Stimulated activated CD8-positive, alpha-beta memory T cell treated with anti-CD3 and anti-CD28 coated beads, Interleukin-15, amount 100 ng/mL, for 24 hours (primary cell): ENCODE results near the gene CPVL.

ENCODE experiments used
- DNase-seq: peaks from one replicate; pipeline ENCODE4 v3.0.0-alpha.2; 2020; ENCODE audit warnings: low read depth

The CPVL gene

DNA sequence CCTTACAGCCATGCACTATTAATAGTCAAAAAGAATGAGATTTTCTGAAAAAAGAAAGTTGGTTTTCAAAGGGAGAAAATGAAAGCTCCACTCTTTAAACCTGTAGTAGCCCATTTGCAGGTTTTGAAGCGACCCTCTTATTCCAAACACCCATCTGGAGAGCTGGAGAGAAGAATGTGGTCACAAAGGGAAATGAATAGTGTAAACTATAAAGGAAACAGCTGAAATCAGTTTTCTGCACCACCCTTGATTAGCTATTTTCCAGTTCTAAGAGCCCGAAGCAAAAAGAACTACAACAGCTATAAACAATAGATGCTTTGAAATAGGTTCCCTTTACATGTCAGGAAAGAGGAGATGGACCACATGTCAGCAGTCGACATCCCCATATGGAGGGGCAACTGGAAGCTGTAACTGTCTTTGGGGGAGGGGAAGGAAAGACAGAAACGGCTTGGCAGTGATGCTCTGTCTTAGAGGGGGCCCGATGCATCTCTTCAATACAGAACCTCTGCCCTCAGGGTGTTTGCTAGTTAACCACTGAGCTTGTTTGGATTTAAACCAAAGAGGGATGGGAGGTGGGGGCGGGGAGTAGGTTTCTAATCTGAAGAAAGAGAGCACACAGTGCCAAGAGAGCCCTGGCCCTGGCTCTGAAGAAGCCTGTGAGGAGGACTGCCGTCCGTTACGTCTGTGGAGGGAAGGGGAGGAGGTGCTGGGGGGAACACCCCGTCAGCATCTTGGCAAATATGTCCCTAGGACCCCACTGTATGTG lies 55.3 kb downstream of the CPVL start:
- DNase-seq, result no peak

DNA sequence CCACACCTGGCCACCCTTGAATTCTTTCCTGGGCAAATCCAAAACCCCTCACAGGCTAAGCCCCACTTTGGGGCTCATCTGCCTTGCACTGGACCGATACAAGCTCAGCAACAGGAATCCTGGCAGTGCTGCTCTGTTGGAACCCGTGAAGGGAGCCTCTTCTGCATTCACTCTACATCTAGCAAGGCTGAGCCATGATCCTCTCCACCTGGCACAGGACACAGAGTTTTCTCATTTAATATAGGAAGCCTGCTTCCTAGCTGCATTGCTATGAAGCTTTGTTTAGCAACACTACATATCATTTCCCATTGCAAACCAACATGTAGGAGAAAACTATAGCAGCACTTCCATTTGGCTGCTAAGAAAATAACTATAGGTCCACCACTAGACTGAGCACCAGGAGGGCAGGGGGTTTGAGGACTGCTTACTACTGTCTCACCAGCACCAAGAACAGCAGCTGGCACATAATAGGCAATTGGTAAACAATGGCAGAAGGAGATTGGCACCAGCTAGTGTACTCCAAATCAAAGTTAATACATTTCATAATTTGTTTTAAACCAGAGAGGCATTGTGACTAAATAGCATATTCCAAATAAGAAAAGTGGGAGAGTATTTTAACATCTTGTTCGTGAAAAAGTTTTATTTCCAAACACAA lies 56.1 kb downstream of the CPVL start:
- no peak for DNase-seq

DNA sequence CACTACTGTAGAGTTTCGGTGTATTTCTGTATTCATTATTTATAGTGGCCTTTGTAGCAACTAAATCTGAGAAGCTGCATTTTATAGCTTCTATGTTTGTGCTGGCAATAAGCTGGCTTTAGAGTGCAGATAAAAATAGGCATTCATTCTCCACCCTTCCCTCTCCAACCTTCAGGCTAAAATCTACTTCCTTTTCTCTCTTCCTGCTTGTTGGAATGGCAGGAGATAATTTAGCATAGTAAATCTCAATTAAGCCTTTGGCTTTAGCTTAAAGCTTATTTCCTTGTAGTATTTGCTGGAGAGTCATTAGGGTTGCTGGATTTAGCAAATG lies 58.5 kb downstream of the CPVL start:
- no peak for DNase-seq

DNA sequence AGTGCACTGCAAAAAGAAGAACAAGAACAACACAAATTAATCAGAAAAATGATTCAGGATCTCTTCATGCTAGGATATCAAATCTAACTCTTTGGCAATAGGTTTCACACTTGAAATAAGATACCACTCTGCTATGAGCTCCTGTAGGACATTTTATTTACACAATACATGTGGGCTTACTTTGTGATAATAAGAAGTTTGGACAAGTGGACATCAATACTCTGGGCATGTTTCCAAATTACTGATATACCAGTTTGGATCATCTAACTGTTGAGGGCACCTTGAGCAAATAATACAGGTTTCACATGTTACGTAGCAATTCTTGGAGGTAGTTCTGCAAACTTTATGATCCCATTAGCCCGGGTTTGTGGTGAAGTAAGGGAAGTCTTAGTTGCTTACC lies 59.8 kb downstream of the CPVL start:
- DNase-seq, result no peak

DNA sequence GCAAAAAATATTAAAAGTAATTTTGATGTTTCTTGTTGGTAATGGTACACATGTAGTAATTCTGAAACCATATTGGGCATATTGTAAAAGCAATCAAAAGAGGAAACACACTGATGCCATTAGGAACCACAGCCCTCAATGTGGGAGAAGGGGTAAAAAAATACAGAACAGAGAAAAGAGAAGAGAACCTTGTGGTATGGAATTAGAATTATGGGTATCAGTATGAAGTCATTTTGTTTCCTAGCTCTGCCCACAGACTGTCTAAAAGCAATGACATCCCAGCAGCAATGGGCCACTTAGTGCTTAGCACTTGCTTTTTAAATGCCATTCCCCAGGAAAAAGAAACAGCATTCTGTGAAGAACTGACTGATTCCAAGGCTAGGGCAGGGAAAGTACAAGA lies 61.5 kb downstream of the CPVL start:
- DNase-seq, result no peak

DNA sequence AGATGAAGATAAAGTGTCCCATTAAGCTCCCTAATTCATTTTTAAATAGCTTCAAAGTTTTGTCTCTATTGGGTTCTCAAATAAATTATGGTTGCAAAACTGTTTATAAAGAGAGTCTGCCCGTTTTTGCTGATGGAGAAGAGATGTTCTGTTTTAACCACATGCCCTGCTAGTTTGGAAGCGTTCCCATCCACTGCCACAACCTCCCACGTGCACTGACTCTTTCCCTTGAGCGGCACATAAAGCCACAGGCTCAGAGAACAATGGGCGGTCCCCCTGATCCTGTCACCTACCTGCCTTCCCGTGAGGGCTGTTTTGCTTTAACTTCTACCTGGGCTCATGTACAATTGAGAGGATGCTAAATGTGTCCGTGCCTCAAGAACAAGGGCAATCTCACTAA lies 65.5 kb downstream of the CPVL start:
- DNase-seq, result no peak

DNA sequence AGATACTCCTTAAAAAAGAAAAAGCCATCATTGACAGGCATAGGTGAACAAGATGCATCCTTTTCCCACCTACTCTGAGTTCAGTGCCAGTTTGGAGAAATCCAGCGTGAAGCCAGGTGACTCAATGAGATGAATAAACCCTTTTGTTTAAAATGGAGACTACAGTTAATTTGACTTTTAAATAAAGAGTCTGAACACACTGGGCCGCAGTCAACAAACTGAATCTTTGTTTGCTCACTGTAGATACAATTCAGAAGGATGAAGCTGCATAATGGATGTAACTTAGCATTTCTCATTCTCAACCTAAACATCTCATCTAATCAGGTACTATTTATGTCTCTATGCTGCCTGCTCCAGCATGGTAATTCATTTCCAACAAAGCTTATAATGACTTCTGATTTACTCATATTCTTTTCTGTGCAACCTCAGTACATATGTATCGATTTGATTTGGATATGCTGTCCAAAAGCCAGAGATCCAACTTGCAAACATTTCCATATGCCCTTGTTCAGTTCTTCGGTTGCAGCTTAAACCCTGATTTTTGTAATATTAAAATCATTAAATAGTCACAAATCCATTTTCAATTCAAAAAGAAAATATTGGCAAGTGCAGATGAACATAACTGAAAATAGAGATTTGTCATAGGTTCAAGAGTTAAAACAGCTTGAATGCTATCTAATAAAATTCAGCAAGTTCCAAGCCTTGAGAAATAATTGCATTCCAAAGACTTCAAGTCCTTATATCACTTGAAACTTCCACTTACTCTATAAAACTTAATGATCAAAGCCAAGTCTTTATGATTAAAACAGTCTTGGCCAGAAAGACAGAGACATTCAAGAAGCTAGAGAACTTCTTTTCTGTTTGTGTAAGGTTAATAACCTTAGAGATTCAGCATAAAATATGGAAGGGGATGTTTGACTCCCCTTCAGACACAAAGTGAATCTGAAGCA lies 67.8 kb downstream of the CPVL start:
- DNase-seq, result no peak

DNA sequence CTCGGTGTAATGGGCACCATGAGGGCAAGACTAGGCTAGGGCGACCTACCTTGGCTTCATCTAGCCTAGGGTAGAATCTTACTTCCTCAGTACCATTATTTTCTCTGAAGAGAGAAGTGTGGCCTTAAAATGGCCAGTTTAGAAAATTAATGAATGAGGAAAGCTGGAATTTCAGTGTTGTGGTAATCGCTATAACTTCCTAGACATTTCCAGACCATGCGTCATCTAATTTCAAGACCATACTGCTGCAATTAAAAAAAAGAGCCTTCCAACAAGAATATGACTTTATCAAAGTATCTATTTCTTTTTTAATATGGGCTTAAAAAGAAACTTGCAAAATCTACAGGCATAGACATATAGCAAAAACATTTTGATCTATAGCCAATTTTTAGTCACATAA lies 68.5 kb downstream of the CPVL start:
- DNase-seq, result no peak

DNA sequence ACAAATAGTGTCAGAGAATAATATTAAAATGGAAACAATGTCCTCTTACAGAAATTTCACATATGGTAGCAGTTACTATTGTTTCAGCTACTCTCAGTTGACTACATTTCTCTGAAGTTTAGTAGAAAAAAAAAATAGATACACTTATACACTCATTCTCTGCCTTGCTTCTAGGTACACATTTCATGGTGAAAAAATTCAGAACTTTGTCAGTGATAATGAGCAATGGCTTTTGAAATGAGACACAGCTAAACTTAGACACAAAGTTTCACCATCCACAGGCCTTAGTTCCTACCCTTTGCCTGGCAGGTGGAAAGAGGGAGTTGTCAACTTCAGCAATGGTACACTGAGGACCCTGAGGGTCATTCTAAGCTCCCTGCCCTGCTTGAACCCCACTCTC lies 69.2 kb downstream of the CPVL start:
- no peak for DNase-seq

DNA sequence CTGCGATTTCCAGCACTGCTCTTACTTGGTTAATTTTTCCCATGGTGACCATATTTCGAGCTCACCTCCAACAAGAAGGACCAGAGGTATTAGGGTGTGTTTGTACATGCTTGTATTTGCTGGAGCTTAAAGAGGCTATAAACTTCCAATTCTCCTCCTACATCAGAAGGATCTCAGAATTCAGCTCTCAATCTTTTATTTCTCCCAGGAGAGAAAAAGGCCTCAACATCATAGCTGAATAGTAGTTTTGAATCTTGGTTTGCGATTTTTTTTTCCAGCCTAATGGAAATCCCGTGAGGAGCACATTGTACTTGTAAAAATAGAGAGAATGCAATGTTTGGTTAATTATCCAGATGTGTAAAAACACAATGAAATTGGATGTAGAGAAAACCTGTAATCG lies 69.7 kb downstream of the CPVL start:
- DNase-seq, result no peak

DNA sequence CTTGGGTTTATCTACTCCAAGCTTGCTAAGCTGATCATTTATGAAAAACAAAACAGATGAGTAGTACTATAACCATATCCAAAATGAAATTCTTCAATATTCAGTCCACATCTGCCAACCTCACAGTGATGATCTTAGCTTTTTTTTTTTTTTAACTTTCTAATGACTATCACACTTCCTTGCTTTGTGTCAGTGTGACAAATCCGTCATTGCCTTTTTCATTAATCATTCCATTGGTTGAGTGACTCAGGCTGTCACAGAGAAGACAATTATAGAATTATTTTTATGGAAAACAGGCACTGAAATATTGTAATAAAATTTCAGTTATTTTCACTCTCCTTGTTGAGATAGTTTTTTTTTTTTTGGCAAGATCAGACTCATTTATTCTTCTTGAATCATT lies 70.7 kb downstream of the CPVL start:
- no peak for DNase-seq

DNA sequence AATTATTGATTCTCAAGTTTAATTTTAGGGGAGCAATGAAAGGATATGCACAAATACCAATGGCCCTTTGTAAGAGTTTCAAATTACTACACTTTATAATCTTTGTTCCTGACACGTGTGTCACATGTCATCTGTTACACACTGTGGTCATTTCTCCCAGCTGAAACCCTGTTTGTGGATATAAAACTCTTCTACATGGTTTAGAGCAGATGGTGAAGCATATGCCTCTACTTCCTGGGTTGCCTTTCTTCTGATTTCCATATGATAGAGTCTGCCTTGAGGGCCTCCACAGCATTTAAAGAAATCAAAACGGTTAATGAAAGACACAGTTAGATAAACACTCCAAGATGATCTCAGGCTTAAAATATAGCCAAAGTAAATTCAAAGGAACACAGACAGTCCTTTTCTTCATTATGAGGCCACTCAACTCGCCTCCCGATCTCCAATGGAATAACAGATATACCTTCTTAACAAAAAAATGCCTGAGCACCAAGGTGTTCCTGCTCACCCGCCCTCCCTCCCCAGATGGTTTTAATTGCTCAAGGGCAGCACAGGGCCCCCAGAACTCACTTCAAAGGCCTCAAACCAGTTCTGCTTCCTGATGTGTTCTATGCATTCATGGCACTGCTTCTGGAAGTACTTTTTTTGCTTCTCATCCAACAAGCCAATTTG lies 75.0 kb downstream of the CPVL start:
- no peak for DNase-seq

DNA sequence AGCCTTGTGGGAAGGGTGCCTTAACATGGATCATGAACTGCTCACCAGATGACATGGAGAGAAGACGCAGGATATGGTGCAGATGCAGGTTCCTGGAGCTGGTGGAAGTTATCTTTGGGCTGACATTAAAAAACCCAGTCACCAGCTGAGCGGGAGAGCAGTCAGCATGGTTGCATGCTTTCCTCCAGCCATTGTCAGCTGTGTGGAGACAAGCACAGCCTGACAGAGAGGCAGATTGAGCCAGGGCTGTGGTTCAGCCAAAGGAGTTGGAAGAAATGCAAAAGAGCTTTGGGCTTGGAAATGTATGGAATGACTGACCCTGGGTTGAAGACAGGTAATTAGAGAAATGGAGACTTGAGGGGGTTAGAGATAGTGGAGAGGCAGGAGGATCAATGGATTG lies 79.7 kb downstream of the CPVL start:
- no peak for DNase-seq

DNA sequence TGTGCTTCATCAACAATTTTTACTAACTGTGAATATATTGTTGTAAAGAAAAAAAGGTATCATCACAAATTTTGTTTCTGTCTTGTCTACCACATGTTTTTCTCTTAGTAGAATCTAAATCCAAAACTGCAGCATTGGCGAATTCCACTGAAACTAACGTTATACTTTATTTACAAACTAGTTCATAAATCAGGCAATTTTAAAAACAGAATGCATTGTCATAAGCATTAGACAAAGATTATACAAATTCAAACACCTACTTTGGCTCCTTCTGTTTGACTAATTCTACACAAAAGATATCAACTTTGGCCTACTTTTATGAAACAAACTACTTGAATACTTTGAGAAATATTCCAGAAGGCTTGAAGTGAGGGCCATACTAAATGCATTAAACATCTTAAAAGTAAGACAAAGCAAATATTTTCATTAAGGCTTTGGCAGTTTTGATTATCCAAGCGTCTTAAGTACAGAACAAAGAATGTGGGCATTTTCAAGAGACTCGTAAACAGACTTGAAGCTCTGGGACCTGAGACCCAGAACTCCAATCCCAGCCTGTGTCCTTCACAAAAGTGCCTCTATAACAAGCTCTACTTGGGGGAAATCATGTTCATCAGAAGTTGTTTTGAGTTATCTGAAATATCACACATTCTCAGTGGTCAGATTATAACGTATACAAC lies 81.0 kb downstream of the CPVL start:
- DNase-seq, result no peak

DNA sequence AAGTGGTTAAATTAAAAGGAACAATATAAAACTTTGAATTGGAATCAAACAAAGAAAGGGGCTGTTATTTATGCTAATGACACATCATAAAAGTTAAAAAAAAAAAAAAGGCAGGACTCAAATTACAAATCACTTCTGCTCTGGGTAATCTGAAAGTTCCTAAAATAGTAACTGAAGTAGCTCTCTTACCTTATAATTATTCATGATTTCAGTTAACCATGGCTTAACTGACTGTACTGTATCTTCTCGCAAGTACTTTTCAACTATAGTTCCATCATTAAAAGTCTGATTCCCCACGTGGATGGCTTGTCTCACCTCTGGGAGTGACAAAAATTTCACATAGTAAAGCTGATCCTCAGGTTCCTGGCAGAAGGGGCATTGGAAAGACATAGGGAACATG lies 82.5 kb downstream of the CPVL start:
- no peak for DNase-seq

DNA sequence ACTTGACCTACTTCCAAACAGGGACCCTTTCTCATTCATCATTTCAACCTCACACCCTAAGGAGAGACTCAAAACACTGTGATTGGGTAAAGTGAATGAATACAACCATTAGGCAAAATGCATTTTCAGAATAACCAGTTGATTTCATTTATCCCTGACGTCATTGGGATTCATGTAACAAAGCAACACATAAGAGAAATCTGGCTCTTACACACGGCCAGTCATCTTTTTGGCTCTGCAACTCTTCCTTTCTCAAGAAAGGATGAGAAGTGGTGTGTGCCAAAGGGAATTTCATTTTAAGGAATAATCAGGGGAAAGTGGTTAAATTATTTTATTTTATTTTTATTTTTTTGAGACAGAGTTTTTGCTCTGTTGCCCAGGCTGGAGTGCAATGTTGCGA lies 83.1 kb downstream of the CPVL start:
- DNase-seq, result no peak

DNA sequence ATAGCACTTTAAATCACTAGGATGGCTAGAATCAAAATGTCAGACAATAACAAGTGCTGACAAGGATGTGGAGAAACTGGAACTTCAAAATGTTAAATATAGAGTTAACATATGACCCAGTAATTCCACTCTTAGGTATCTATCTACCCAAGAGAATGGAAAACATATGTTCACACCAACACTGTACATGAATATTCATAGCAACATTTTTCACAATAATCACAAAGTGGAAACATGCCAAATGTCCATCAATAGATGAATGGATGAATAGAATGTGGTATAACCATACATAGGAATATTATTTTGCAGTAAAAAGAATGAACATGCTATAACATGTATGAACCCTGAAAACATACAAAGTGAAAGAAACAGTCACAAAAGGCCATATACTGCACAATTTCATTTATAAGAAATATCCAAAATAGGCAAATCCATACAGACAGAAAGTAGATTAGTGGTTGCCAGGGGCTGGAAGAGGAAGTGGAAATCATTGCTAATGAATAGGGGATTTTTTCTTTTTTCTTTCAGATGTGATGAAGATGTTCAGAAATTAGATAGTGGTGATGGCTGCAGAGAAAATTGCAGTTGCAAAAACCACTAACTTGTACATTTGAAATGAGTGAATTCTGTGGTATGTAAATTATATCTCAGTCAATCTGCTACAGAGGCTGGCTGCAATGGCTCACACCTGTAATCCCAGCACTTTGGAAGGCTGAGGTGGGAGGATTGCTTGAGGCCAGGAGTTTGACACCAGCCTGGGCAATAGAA lies 93.0 kb downstream of the CPVL start:
- DNase-seq, result no peak

DNA sequence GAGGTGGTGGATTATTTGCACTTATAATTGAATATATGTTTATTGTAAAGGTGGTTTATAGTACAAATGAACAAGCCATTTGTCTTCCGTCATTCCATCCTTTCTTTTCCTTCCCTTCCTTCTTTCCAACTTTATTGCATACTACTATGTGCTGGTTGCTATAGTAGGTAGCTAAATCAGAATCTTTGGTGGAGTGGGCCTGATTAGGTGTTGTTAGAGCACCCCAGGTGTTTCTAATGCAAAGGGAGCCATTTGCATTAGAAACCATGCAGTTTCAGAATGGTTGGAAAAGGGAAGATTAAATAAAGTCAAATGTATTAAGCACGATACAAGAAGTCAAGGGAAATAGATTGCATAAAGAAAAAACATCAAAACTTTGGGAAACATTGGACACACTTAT lies 99.4 kb downstream of the CPVL start:
- no peak for DNase-seq

DNA sequence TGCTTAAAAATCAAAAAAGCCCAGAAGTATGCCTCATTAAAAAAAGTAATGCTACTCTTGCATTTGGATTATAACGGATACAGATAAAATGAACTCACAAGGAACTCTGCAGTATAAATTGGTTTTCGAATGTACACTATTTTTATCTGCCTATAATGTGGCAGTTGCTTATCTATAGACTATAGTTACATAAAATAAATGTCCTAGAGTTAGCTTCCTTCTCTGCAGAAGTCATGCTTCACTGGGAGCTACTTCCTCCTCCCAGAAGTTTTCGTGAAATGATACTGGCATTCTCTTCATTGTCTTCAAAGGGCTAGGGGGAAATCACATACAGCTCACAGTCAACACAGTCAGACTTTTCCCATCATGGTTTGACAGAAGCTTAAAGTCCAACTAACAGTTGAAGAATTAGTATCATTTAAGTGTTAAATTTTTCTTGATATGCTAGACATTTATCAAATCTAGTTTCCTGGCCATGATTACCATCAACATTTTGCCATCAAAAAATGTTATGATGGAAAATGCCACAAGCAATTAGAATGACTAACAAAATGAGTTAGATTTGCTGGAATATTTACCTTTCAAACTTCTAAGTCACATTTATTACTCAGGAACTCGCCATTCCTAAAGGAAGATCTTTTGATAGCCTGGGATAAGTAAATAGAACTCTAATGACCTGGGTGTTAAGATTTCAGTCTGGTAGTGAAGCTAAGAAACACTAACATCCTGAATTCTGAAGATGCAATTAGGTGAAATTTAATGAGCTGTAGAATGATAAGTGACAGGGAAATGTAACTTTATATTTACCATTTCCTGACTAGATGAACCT lies 100.9 kb downstream of the CPVL start:
- no peak for DNase-seq

DNA sequence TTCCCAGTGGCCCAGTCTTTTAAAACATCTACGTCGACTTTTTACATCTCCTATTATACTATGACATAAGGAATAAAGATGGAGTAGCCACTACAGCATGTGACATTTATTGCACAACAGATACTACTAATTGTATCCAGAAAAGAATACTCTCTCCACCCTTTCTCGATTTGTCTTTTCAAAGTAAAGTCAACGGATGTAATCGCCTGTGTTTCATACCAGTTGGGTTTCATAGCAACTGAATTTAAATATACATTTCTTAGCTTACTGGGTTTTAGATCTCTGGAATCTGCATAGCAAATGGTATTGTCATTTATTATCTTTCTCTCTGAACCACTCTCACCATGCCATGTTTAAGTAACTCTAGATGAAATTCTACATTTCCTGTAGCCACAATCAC lies 101.8 kb downstream of the CPVL start:
- no peak for DNase-seq
